Stimulated activated CD8-positive, alpha-beta memory T cell treated with anti-CD3 and anti-CD28 coated beads, Interleukin-4, amount 100 ng/mL, for 4 hours (primary cell): ENCODE results near the gene PRH2.

ENCODE experiments used
- DNase-seq, 2 donors: peaks; one replicate each; pipeline ENCODE4 v3.0.0-alpha.2; 2020; ENCODE audit warnings: low read depth in 2 of 2, low spot score in 1 of 2

PRH2 gene

GRCh38 chr12:10928746-10929286 is at the start of gene PRH2:
Gene PRH2, plus strand, starts transcription at chr12:10929236. Its CDS starts 38 bp downstream, at chr12:10929274.
- DNase-seq: no peak

GRCh38 chr12:10884086-10884725 is 44.8 kb upstream of the PRH2 start, which contains the start of gene PRH1:
Gene PRH1, minus strand, starts transcription at chr12:10884255. Its CDS starts 38 bp downstream, at chr12:10884217.
- DNase-seq: no peak

- DNase-seq: no peak
Measured at GRCh38 chr12:10889226-10889625, 39.8 kb upstream of the PRH2 start.

GRCh38 chr12:10891937-10892336 is 37.1 kb upstream of the PRH2 start:
- no peak for DNase-seq

DNA sequence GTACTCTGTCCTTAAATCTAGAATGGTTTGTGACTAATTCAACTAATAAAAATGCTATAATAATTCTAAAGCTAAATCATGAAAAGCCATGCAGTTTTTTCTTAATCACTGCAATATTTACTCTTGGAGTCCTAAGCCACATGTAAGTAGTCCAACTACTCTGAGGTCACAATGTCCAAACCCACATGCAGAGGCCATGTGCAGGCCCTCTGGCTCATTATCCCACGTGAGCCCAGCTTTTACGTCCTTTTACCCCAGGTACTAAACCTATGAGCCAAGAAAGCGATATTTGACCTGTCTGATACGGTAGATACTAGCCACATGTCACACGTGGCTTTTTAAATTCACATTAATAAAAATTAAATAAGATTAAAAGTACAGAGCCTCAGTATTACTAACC is 32.2 kb upstream of the PRH2 start:
- DNase-seq: no peak

GRCh38 chr12:10900530-10900929 is 28.5 kb upstream of the PRH2 start:
- no peak for DNase-seq

DNA sequence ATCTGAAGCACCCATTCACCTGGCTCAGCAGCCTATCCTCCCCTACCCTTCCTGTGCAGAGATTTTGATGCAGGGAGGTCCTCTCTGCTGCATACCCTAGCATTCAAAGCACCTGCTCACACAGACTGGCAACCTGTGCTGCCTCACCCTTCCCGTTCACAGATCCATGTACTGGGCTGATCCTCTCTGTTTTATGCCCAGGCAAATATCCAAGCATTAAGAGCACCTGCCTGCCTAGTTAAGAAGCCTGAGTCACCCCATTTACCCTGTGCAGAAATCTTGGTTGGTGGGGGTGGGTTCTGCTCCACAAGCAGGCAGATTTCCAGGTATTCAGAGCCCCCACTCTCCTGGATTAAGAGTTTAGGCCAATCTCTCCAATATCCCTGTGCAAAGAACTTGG is 28.1 kb upstream of the PRH2 start:
- DNase-seq: no peak

DNA sequence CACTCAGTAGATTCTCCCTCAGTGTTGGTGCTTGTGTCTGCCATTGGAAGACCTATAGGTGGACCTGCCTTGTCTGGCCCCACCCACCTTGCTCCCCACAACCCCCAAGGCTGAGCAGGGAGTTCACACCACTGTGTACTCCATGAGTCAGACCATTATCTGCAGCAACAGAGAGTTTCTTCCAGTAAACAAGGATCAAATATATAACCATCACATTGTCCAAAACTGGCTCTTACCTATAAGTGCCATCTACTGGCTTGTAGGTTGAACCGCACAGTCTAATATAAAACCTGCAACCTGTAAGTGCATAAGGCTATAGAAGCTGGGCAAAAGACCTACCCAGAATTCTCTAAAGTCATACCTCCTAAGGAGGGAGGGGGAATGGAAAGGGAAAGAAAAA is 27.6 kb upstream of the PRH2 start:
- no peak for DNase-seq

- DNase-seq: no peak
Measured at GRCh38 chr12:10904686-10905085, 24.4 kb upstream of the PRH2 start.

GRCh38 chr12:10909462-10909861 is 19.6 kb upstream of the PRH2 start, which contains the start of gene TAS2R13:
Gene TAS2R13, minus strand, starts transcription at chr12:10909562. Its CDS starts 264 bp downstream, at chr12:10909298.
- DNase-seq: no peak

- DNase-seq: no peak
Measured at GRCh38 chr12:10910380-10910779, 18.7 kb upstream of the PRH2 start.

- no peak for DNase-seq
Measured at GRCh38 chr12:10919809-10920208, 9.2 kb upstream of the PRH2 start.

GRCh38 chr12:10926269-10926668 is 2.8 kb upstream of the PRH2 start:
- no peak for DNase-seq

- DNase-seq: no peak
Measured at GRCh38 chr12:10936506-10936905, 7.5 kb downstream of the PRH2 start.

DNA sequence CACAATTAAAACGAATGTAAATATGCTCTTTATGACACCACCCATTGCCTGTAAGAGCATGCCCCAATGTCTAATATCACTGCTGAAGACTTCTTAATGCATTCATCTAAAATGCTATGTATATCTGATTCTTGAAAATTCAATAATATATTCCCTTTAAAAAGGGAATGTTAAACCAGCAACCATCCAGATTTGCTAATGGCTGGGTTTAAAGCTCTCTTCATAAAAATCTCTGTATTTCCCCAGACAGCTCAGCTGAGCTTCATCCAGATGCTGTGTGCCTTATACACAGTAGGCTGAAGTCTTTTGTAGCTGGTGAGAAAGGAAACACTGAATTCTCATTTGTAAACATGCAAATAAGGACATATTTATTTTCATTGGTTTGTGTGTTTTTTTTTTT is 10.1 kb downstream of the PRH2 start, which contains the start of gene TAS2R14:
Gene TAS2R14 (minus strand): TSS at position 101 of the 400 bp plus-strand sequence. CDS start 56 bp downstream, at position 45.
- DNase-seq: no peak

- DNase-seq: no peak
Measured at GRCh38 chr12:10940389-10940788, 11.4 kb downstream of the PRH2 start.

GRCh38 chr12:10941369-10941768 is 12.3 kb downstream of the PRH2 start:
- DNase-seq: no peak

- no peak for DNase-seq
Measured at GRCh38 chr12:10941916-10942607, 13.0 kb downstream of the PRH2 start.

DNA sequence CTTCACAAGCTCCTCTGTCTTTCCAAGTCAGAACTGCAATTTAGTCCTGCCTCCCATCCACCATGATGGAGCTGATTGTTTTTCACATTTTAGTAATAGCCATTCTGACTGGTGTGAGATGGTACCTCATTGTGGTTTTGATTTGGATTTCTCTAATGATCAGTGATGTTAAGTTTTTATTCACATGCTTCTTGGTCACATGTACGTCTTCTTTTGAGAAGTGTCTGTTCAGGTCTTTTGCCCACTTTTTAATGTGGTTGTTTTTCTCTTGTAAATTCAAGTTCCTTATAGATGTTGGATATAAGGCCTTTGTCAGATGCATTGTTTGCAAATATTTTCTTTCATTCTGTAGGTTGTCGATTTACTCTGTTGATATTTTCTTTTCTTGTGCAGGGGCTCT is 14.1 kb downstream of the PRH2 start:
- DNase-seq: no peak

- no peak for DNase-seq
Measured at GRCh38 chr12:10952645-10953044, 23.6 kb downstream of the PRH2 start.

GRCh38 chr12:10956085-10956484 is 27.0 kb downstream of the PRH2 start:
- no peak for DNase-seq

GRCh38 chr12:10957741-10958140 is 28.7 kb downstream of the PRH2 start:
- DNase-seq: no peak
